Thyroid gland (tissue), 4 donors: ENCODE results near the gene CCDC70.

ENCODE experiments used
- CTCF ChIP-seq, 6 experiments: fragments of 200-600 bp in 3 of 6; fragments of 450-650 bp in 3 of 6; sonication (generic) in 3 of 6; IDR thresholded peaks; one replicate each; pipeline ENCODE4 v1.5.1; 2016 to 2019; ENCODE audit warnings: antibody characterized with exemption in 6 of 6, mild to moderate bottlenecking in 2 of 6, inconsistent platforms in 1 of 6, moderate library complexity in 1 of 6
- POLR2A ChIP-seq, 2 donors: fragments of 450-650 bp; IDR thresholded peaks; one replicate each; pipeline ENCODE4 v1.6.1; 2017; ENCODE audit warnings: antibody characterized with exemption in 2 of 2, mild to moderate bottlenecking in 2 of 2, moderate library complexity in 1 of 2

GRCh38 chr13:51862957-51863356 lies 1.2 kb downstream of the CCDC70 start:
- TF ChIP-seq POLR2A (IDR thresholded peaks at IDR 0.05) (no peak), CTCF (IDR thresholded peaks at IDR 0.05) (no peak)
